Neuronal stem cell (in vitro differentiated cells): Measurements from ENCODE around the gene POLR3A.

Experiments used
- DNase-seq: peaks from one replicate; pipeline ENCODE4 v3.0.0-alpha.2; 2013; ENCODE audit warnings: low spot score
- H2AFZ ChIP-seq: one replicate; pipeline ENCODE4 v1.6.1; 2013; ENCODE audit warnings: mild to moderate bottlenecking, low read length, inconsistent platforms
- H2AK5ac ChIP-seq: 2 replicates; pipeline ENCODE4 v1.6.1; 2013; ENCODE audit warnings: low read depth, mild to moderate bottlenecking, inconsistent platforms, low read length, moderate library complexity, mixed read lengths
- H2BK120ac ChIP-seq: 2 replicates; pipeline ENCODE4 v1.6.1; 2013; ENCODE audit warnings: low read depth, mild to moderate bottlenecking, inconsistent platforms, low read length, moderate library complexity, mixed read lengths
- H2BK12ac ChIP-seq: one replicate; pipeline ENCODE4 v1.6.1; 2013; ENCODE audit warnings: low read length, inconsistent platforms
- H2BK15ac ChIP-seq: 2 replicates; pipeline ENCODE4 v1.6.1; 2013; ENCODE audit warnings: mild to moderate bottlenecking, low read length, inconsistent platforms, mixed read lengths
- H2BK5ac ChIP-seq: one replicate; pipeline ENCODE4 v1.6.1; 2013; ENCODE audit warnings: inconsistent platforms, mild to moderate bottlenecking, low read length, moderate library complexity
- H3K14ac ChIP-seq: one replicate; pipeline ENCODE4 v1.6.1; 2013; ENCODE audit warnings: low read length, inconsistent platforms
- H3K18ac ChIP-seq: 2 replicates; pipeline ENCODE4 v1.6.1; 2013; ENCODE audit warnings: low read length, inconsistent platforms
- H3K23ac ChIP-seq: 2 replicates; pipeline ENCODE4 v1.6.1; 2013; ENCODE audit warnings: low read depth, mild to moderate bottlenecking, mixed read lengths, low read length, inconsistent platforms; ENCODE audit not compliant: poor library complexity
- H3K27ac ChIP-seq: replicated peaks from 3 replicates; pipeline ENCODE4 v1.5.1; 2013; ENCODE audit warnings: low read length, inconsistent platforms
- H3K27me3 ChIP-seq, 3 experiments: 2 replicates each; pipeline ENCODE4 v1.6.1; 2013; ENCODE audit warnings: low read length in 3 of 3, mild to moderate bottlenecking in 2 of 3, inconsistent platforms in 1 of 3, low read depth in 1 of 3, mixed read lengths in 1 of 3, moderate library complexity in 1 of 3; ENCODE audit not compliant: control insufficient read depth in 3 of 3, insufficient read depth in 3 of 3
- H3K36me3 ChIP-seq, 2 donors: replicated peaks in 1 of 2; 2 replicates each; pipeline ENCODE4 v1.6.1; 2013; ENCODE audit warnings: low read length in 2 of 2; ENCODE audit not compliant: control insufficient read depth in 2 of 2, insufficient read depth in 2 of 2
- H3K4ac ChIP-seq: 2 replicates; pipeline ENCODE4 v1.6.1; 2013; ENCODE audit warnings: inconsistent platforms, mild to moderate bottlenecking, low read length, moderate library complexity
- H3K4me1 ChIP-seq, 2 donors: 1 replicate in 1 of 2; 2 replicates in 1 of 2; pipeline ENCODE4 v1.6.1; 2013; ENCODE audit warnings: low read length in 2 of 2, low read depth in 1 of 2; ENCODE audit not compliant: control insufficient read depth in 2 of 2, insufficient read depth in 1 of 2
- H3K4me2 ChIP-seq: one replicate; pipeline ENCODE4 v1.6.1; 2013; ENCODE audit warnings: mild to moderate bottlenecking, low read length, inconsistent platforms; ENCODE audit not compliant: insufficient read depth, poor library complexity, severe bottlenecking
- H3K4me3 ChIP-seq, 2 donors: 2 replicates each; pipeline ENCODE4 v1.5.1; 2013; ENCODE audit warnings: low read length in 2 of 2, mild to moderate bottlenecking in 2 of 2, inconsistent platforms in 1 of 2, moderate library complexity in 1 of 2
- H3K79me1 ChIP-seq: one replicate; pipeline ENCODE4 v1.6.1; 2013; ENCODE audit warnings: low read depth, mild to moderate bottlenecking, inconsistent platforms, low read length, moderate library complexity
- H3K9ac ChIP-seq: one replicate; pipeline ENCODE4 v1.6.1; 2013; ENCODE audit warnings: mild to moderate bottlenecking, low read depth, low read length, inconsistent platforms; ENCODE audit not compliant: poor library complexity
- H3K9me3 ChIP-seq, 2 donors: replicated peaks in 1 of 2; 2 replicates each; pipeline versions ENCODE3 to v1.6.1; 2013; ENCODE audit warnings: low read length in 2 of 2, mild to moderate bottlenecking in 2 of 2, inconsistent platforms in 1 of 2, low read depth in 1 of 2, mixed read lengths in 1 of 2, moderate library complexity in 1 of 2; ENCODE audit not compliant: control insufficient read depth in 2 of 2, insufficient read depth in 1 of 2
- H4K8ac ChIP-seq: one replicate; pipeline ENCODE4 v1.6.1; 2013; ENCODE audit warnings: low read depth, mild to moderate bottlenecking, inconsistent platforms, low read length, moderate library complexity
- H4K91ac ChIP-seq: one replicate; pipeline ENCODE4 v1.6.1; 2013; ENCODE audit warnings: low read length, low read depth, mild to moderate bottlenecking, inconsistent platforms; ENCODE audit not compliant: poor library complexity
- WGBS, 2 donors: extraction: QIAGEN DNeasy Blood & Tissue Kit; methylation state at CpG; one replicate each; pipeline ENCODE4 v1.1.7; 2013; ENCODE audit warnings: missing lambda C conversion rate in 2 of 2, mixed read lengths in 1 of 2; ENCODE audit not compliant: insufficient read length in 2 of 2, insufficient replicate concordance in 1 of 2; ENCODE audit errors: extremely low coverage in 2 of 2; 5-methylcytosine and 5-hydroxymethylcytosine counted together

Gene POLR3A

GRCh38 chr10:77926566-77927401 is 102.5 kb downstream of the POLR3A start, which contains the start of gene DLG5:
Gene DLG5, minus strand, starts transcription at chr10:77926755. Its CDS starts 235 bp downstream, at chr10:77926520.
- Histone ChIP-seq H4K91ac (peak within 1 kb of the TSS; percentile 69), H3K27ac (peak within 1 kb of the TSS; percentile 37), H2BK12ac (peak within 1 kb of the TSS; percentile 89), H3K9me3 (no peaks in the 10 kb centered on the region), H2AFZ (peak within 1 kb of the TSS; percentile 91), H3K79me1 (peaks cover 11% of the 10 kb centered on the region), H3K18ac (peak within 1 kb of the TSS; percentile 99), H2BK120ac (peak within 1 kb of the TSS; percentile 40), H3K14ac (peak within 1 kb of the TSS; percentile 90), H4K8ac (peak within 1 kb of the TSS; percentile 48), H3K36me3 (peaks cover 0 to 9% of the 10 kb centered on the region in 2 donors), H3K4ac (peak within 1 kb of the TSS; percentile 84), H2BK15ac (peak within 1 kb of the TSS; percentile 90), H3K23ac (peak within 1 kb of the TSS; percentile 96), H3K9ac (peak within 1 kb of the TSS; percentile 100), H3K4me3 (peak within 1 kb of the TSS; percentile 96 to 99), H2AK5ac (peak within 1 kb of the TSS; percentile 99), H3K4me1 (peaks cover 11 to 15% of the 10 kb centered on the region in 2 donors), H3K27me3 (peaks cover 0 to 7% (median 0%) of the 10 kb centered on the region in 3 experiments), H3K4me2 (peak within 1 kb of the TSS; percentile 74), H2BK5ac (peak within 1 kb of the TSS; percentile 94)
- WGBS, 2 donors = no CpG with 5 or more reads among the region's 95 CpGs
- DNase-seq = peak; percentile 55

GRCh38 chr10:77925795-77926565 is 103.3 kb downstream of the POLR3A start:
- Histone ChIP-seq H3K18ac (peak overlapping the region; percentile 99), H2BK120ac (no peak overlapping the region), H3K4me1 (peaks cover 11 to 19% of the 10 kb centered on the region in 2 donors), H2BK15ac (peak overlapping the region; percentile 90), H2BK12ac (peak overlapping the region; percentile 89), H3K4ac (peak overlapping the region; percentile 84), H3K4me2 (peak overlapping the region; percentile 74), H3K9ac (peak overlapping the region; percentile 100), H3K27ac (peak overlapping the region; percentile 37), H4K91ac (peak overlapping the region; percentile 69), H3K4me3 (peak overlapping the region; percentile 96 to 99), H2BK5ac (peak overlapping the region; percentile 94), H2AFZ (peak overlapping the region; percentile 91), H3K14ac (peak overlapping the region; percentile 90), H3K23ac (peak overlapping the region; percentile 96), H3K36me3 (peaks cover 4 to 9% of the 10 kb centered on the region in 2 donors), H3K27me3 (peaks cover 0 to 7% (median 0%) of the 10 kb centered on the region in 3 experiments), H2AK5ac (peak overlapping the region; percentile 99), H4K8ac (peak overlapping the region; percentile 48), H3K9me3 (no peaks in the 10 kb centered on the region), H3K79me1 (peaks cover 16% of the 10 kb centered on the region)
- no CpG with 5 or more reads among the region's 73 CpGs for WGBS, 2 donors
- DNase-seq = peak; percentile 30

- H3K4me3 ChIP-seq = peak overlapping the region; percentile 96 to 99
Observed at GRCh38 chr10:77925410-77925794, 103.9 kb downstream of the POLR3A start.

More at GRCh38 chr10:77925410-77925794, 103.9 kb downstream of the POLR3A start:
- no CpG with 5 or more reads among the region's 7 CpGs for WGBS, 2 donors
- H3K9ac ChIP-seq = peak overlapping the region; percentile 100
- peak overlapping the region; percentile 90 for H3K14ac ChIP-seq
- peak overlapping the region; percentile 99 for H2AK5ac ChIP-seq
- peaks cover 0 to 7% (median 0%) of the 10 kb centered on the region in 3 experiments for H3K27me3 ChIP-seq
- H2BK5ac ChIP-seq = no peak overlapping the region
- peaks cover 11 to 19% of the 10 kb centered on the region in 2 donors for H3K4me1 ChIP-seq
- no peak overlapping the region for H3K4ac ChIP-seq
- no peaks in the 10 kb centered on the region for H3K9me3 ChIP-seq
- no peak overlapping the region for H2BK12ac ChIP-seq
- H4K8ac ChIP-seq = no peak overlapping the region
- H2BK120ac ChIP-seq = no peak overlapping the region
- H4K91ac ChIP-seq = no peak overlapping the region
- H3K36me3 ChIP-seq = peaks cover 4 to 9% of the 10 kb centered on the region in 2 donors
- peak overlapping the region; percentile 90 for H2BK15ac ChIP-seq
- H3K27ac ChIP-seq = no peak overlapping the region
- H3K4me2 ChIP-seq = peak overlapping the region; percentile 74
- peak overlapping the region; percentile 99 for H3K18ac ChIP-seq
- no peak for DNase-seq
- H2AFZ ChIP-seq = peak overlapping the region; percentile 91
- H3K79me1 ChIP-seq = peaks cover 19% of the 10 kb centered on the region
- no peak overlapping the region for H3K23ac ChIP-seq
